Memory B cell (primary cell): ENCODE data around the gene PRMT1.
"Not testable (repeated sequence)": the region's sequence is repeated elsewhere in the genome, so short reads cannot be mapped to it uniquely, and the experiment has no call there.

Experiments
- ATAC-seq: fragments of 150-1000 bp; cut with Tn5 transposase; 2 replicates; pipeline ENCODE4 v1.10.0; 2021; ENCODE audit warnings: low read depth, mild to moderate bottlenecking, moderate library complexity
- DNase-seq, 2 donors: peaks; one replicate each; pipeline ENCODE4 v3.0.0; 2022; ENCODE audit warnings: low spot score in 2 of 2
- H3K27ac Mint-ChIP-seq: one replicate; pipeline ENCODE4 v1.8.0; 2022; ENCODE audit warnings: mild to moderate bottlenecking, moderate library complexity, mixed read lengths
- H3K27me3 Mint-ChIP-seq: one replicate; pipeline ENCODE4 v1.8.0; 2022; ENCODE audit warnings: mixed read lengths
- H3K36me3 Mint-ChIP-seq: one replicate; pipeline ENCODE4 v1.8.0; 2022; ENCODE audit warnings: mild to moderate bottlenecking, mixed read lengths
- H3K4me1 Mint-ChIP-seq: one replicate; pipeline ENCODE4 v1.8.0; 2022; ENCODE audit warnings: mixed read lengths
- H3K4me3 Mint-ChIP-seq: one replicate; pipeline ENCODE4 v1.8.0; 2022; ENCODE audit warnings: mild to moderate bottlenecking, moderate library complexity, mixed read lengths
- H3K9me3 Mint-ChIP-seq: one replicate; pipeline ENCODE4 v1.8.0; 2022; ENCODE audit warnings: mixed read lengths

PRMT1 gene

GRCh38 chr19:49699364-49699763 lies 22.3 kb downstream of the PRMT1 start:
- peaks cover 9% of the 10 kb centered on the region for H3K27me3 Mint-ChIP-seq
- no peak for DNase-seq
- no peaks in the 10 kb centered on the region for H3K9me3 Mint-ChIP-seq
- no peak overlapping the region for H3K4me3 Mint-ChIP-seq
- H3K4me1 Mint-ChIP-seq: peaks cover 10% of the 10 kb centered on the region
- no peak for ATAC-seq
- H3K27ac Mint-ChIP-seq: no peak overlapping the region
- no peaks in the 10 kb centered on the region for H3K36me3 Mint-ChIP-seq

DNA sequence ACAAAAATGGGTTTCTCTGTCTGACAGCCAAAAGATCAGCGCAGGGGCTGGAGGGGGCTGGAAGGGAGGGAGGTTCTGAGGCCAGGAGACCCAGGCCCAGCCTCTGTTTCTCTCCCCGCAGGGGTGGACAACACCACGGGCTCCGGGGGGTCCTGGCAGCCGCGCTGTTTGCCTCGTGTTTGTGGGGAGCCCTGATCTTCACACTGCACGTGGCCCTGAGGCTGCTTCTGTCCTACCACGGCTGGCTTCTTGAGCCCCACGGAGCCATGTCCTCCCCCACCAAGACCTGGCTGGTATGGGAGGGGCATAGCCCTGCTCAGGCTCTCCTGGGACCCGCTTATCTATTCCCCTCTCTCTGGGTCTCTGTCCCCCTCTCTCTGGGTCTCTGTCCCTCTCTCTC lies 23.5 kb downstream of the PRMT1 start:
- no peaks in the 10 kb centered on the region for H3K9me3 Mint-ChIP-seq
- ATAC-seq (peak; percentile 32), DNase-seq (no peak)
- peaks cover 9% of the 10 kb centered on the region for H3K27me3 Mint-ChIP-seq
- H3K36me3 Mint-ChIP-seq: no peaks in the 10 kb centered on the region
- no peak overlapping the region for H3K27ac Mint-ChIP-seq
- H3K4me1 Mint-ChIP-seq: peaks cover 10% of the 10 kb centered on the region
- H3K4me3 Mint-ChIP-seq: no peak overlapping the region

DNA sequence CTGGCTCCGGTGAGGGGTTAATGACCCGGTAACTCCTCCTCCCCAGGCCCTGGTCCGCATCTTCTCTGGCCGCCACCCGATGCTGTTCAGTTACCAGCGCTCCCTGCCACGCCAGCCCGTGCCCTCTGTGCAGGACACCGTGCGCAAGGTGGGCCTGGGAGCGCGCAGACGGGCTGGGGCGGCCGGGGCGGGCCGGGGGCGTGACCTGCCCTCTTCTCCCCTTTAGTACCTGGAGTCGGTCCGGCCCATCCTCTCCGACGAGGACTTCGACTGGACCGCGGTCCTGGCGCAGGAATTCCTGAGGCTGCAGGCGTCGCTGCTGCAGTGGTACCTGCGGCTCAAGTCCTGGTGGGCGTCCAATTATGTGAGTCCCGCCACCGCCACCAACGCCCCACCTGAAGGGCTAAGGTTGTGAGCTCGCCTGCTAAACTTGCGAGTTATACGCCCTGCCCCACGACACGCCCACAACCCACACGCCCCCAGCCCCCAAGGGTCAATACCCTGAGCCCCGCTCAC lies 24.3 kb downstream of the PRMT1 start:
- no peaks in the 10 kb centered on the region for H3K9me3 Mint-ChIP-seq

GRCh38 chr19:49704888-49705642 lies 28.0 kb downstream of the PRMT1 start:
- Mint-ChIP-seq H3K27ac (no peak overlapping the region), H3K4me1 (peaks cover 10% of the 10 kb centered on the region), H3K4me3 (no peak overlapping the region), H3K9me3 (no peaks in the 10 kb centered on the region), H3K27me3 (peaks cover 23% of the 10 kb centered on the region), H3K36me3 (peaks cover 3% of the 10 kb centered on the region)
- no peak for ATAC-seq
- DNase-seq: no peak

More for the DNA sequence above, 24.3 kb downstream of the PRMT1 start:
- ATAC-seq (no peak), DNase-seq (no peak)
- Mint-ChIP-seq H3K36me3 (no peaks in the 10 kb centered on the region), H3K27ac (no peak overlapping the region), H3K4me3 (no peak overlapping the region), H3K27me3 (peaks cover 9% of the 10 kb centered on the region), H3K4me1 (peaks cover 10% of the 10 kb centered on the region)

- H3K4me1 Mint-ChIP-seq: peaks cover 7% of the 10 kb centered on the region
- peaks cover 21% of the 10 kb centered on the region for H3K27me3 Mint-ChIP-seq
- H3K4me3 Mint-ChIP-seq: no peak overlapping the region
- H3K27ac Mint-ChIP-seq: no peak overlapping the region
- ATAC-seq: no peak
- no peaks in the 10 kb centered on the region for H3K9me3 Mint-ChIP-seq
- peaks cover 4% of the 10 kb centered on the region for H3K36me3 Mint-ChIP-seq
- DNase-seq: no peak
Measured at GRCh38 chr19:49705919-49706318, 28.8 kb downstream of the PRMT1 start.

- Mint-ChIP-seq H3K27ac (no peak overlapping the region), H3K9me3 (no peaks in the 10 kb centered on the region), H3K36me3 (peaks cover 4% of the 10 kb centered on the region), H3K4me3 (no peak overlapping the region), H3K4me1 (peaks cover 3% of the 10 kb centered on the region), H3K27me3 (peaks cover 21% of the 10 kb centered on the region)
- ATAC-seq (no peak), DNase-seq (no peak)
Measured at GRCh38 chr19:49710372-49710951, 33.4 kb downstream of the PRMT1 start.

DNA sequence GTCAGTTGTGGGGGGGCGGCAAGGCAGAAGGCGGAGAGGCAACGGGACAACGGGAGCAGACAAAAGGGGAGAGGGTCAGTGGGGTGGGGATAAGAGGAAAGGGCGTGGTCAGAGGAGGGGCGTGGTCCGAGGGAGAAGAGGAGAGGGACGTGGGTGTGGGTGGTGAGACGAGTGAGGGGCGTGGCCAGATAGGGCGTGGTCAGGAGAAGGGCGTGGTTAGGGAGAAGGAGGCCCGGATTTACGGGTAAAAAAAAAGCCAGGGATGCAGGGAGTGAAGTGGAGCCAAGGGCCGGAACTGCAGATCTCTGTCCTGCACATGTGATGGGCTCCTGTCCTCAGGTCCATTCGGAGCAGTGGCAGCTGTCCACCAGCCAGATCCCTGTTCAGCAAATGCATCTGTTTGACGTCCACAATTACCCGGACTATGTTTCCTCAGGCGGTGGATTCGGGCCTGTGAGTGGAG lies 35.4 kb downstream of the PRMT1 start:
- H3K36me3 Mint-ChIP-seq: peaks cover 4% of the 10 kb centered on the region
- no peak overlapping the region for H3K4me3 Mint-ChIP-seq
- DNase-seq (no peak), ATAC-seq (no peak)
- no peak overlapping the region for H3K27ac Mint-ChIP-seq
- peaks cover 3% of the 10 kb centered on the region for H3K4me1 Mint-ChIP-seq
- H3K9me3 Mint-ChIP-seq: no peaks in the 10 kb centered on the region
- H3K27me3 Mint-ChIP-seq: peaks cover 17% of the 10 kb centered on the region

GRCh38 chr19:49713236-49713845 lies 36.3 kb downstream of the PRMT1 start:
- DNase-seq: no peak
- H3K27ac Mint-ChIP-seq: no peak overlapping the region
- peaks cover 5% of the 10 kb centered on the region for H3K4me1 Mint-ChIP-seq

DNA sequence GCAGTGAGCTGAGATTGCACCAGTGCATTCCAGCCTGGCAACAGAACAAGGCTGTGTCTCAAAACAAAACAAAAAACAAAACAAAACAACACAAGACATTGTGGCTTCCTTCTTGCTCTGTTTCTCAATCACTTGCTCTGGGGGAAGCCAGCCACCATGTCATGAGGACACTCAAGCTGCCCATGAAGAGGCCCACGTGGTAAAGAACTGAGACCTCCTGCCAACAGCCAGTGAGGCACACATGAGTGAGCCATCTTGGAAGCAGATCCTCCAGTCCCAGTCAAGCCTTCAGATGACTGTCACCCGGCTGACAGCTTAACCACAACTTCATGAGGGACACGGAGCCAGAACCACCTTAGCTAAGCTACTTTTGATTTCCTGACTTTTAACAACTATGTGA lies 39.1 kb downstream of the PRMT1 start:
- Mint-ChIP-seq H3K27ac (no peak overlapping the region), H3K27me3 (peaks cover 6% of the 10 kb centered on the region), H3K4me1 (peaks cover 5% of the 10 kb centered on the region), H3K4me3 (no peak overlapping the region), H3K9me3 (no peaks in the 10 kb centered on the region), H3K36me3 (no peaks in the 10 kb centered on the region)
- DNase-seq (no peak), ATAC-seq (no peak)

More at GRCh38 chr19:49713236-49713845, 36.3 kb downstream of the PRMT1 start:
- ATAC-seq: no peak
- Mint-ChIP-seq H3K36me3 (peaks cover 4% of the 10 kb centered on the region), H3K27me3 (peaks cover 17% of the 10 kb centered on the region), H3K9me3 (no peaks in the 10 kb centered on the region), H3K4me3 (no peak overlapping the region)

- Mint-ChIP-seq H3K9me3 (no peaks in the 10 kb centered on the region), H3K4me3 (no peak overlapping the region), H3K4me1 (peaks cover 2% of the 10 kb centered on the region), H3K36me3 (no peaks in the 10 kb centered on the region), H3K27me3 (no peaks in the 10 kb centered on the region), H3K27ac (no peak overlapping the region)
- no peak for ATAC-seq
- no peak for DNase-seq
Measured at GRCh38 chr19:49718511-49718910, 41.4 kb downstream of the PRMT1 start.

DNA sequence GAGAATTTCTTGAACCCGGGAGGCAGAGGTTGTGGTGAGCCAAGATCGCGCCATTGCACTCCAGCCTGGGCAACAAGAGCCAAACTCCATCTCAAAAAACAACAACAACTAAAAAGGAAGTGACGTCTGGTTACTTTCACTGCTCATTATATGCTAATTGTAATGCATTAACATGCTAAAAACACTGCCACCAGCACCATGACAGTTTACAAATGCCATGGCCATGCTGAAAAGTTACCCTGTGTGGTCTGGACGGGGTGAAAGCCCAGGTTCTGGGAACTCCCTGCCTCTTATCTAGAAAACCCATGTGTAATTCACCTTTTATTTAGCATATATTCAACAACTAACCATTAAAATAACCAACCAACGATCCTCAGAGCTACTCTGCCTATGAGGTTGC lies 41.9 kb downstream of the PRMT1 start:
- no peaks in the 10 kb centered on the region for H3K27me3 Mint-ChIP-seq
- DNase-seq: no peak
- H3K9me3 Mint-ChIP-seq: no peaks in the 10 kb centered on the region
- no peak overlapping the region for H3K27ac Mint-ChIP-seq
- H3K4me3 Mint-ChIP-seq: no peak overlapping the region
- peak; percentile 51 for ATAC-seq
- H3K4me1 Mint-ChIP-seq: peaks cover 2% of the 10 kb centered on the region
- no peaks in the 10 kb centered on the region for H3K36me3 Mint-ChIP-seq

- not testable (repeated sequence) for DNase-seq, ATAC-seq, H3K27me3 Mint-ChIP-seq, H3K9me3 Mint-ChIP-seq, H3K36me3 Mint-ChIP-seq, H3K4me1 Mint-ChIP-seq, H3K4me3 Mint-ChIP-seq, H3K27ac Mint-ChIP-seq
Measured at GRCh38 chr19:49719420-49719819, 42.3 kb downstream of the PRMT1 start.

DNA sequence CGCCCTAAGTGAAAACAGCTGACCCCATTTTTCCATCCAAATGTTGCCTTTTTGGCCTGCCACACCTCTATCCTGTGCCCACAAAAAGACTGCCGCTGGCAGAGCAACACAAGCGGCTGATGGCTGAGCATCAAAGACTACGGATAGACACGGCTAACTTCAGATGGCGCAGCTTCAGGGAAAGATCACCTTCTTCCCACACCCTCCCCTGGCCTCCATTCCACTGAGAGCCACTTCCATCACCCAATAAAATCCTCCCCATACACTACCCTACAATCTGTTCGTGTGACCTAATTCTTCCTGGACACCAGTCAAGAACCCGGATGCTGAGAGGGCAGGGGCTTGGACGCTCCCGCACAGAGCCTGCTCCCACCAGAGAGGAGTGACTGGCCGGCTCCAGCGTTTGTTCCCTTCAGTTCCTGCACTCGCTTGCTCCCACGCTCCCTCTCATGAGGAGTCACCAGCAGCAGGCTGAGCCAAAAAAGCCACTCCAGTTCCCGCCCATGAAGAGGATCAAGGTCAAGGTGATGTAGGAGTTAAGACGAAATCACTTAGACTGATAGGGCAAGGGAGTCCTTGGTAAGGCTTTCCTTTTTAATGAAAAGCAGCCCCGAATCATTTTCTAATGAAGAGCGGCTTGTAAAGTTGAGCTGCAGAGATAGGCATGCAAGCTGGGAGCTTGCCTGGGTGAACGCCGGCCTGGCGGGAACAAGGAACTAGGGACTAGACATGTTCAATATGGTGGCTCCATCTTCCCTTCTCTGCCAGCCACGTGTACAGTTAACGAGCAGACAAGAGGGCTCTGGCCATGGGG lies 50.4 kb downstream of the PRMT1 start:
- no peak for ATAC-seq
- Mint-ChIP-seq H3K4me3 (no peak overlapping the region), H3K4me1 (no peaks in the 10 kb centered on the region), H3K36me3 (no peaks in the 10 kb centered on the region), H3K27me3 (peaks cover 3% of the 10 kb centered on the region), H3K27ac (no peak overlapping the region), H3K9me3 (no peaks in the 10 kb centered on the region)
- DNase-seq: no peak

GRCh38 chr19:49730166-49730565 lies 53.1 kb downstream of the PRMT1 start:
- ATAC-seq (peak; percentile 26), DNase-seq (no peak)
- no peaks in the 10 kb centered on the region for H3K36me3 Mint-ChIP-seq
- peaks cover 3% of the 10 kb centered on the region for H3K27me3 Mint-ChIP-seq
- H3K4me3 Mint-ChIP-seq: no peak overlapping the region
- no peaks in the 10 kb centered on the region for H3K9me3 Mint-ChIP-seq
- H3K4me1 Mint-ChIP-seq: no peaks in the 10 kb centered on the region
- H3K27ac Mint-ChIP-seq: no peak overlapping the region
